Left ventricle myocardium inferior (tissue), 1 donor: ENCODE data around the gene MPP4. TPM values are rescaled to one million over a fixed set of nuclear protein-coding genes. Genes with fewer than 3 reads are reported as not detected.
"Not testable (repeated sequence)": the region's sequence is repeated elsewhere in the genome, so short reads cannot be mapped to it uniquely, and the experiment has no call there.

Experiments used
- DNase-seq: peaks from one replicate; pipeline ENCODE4 v3.0.0-alpha.2; 2020
- H3K27ac ChIP-seq: fragments of 200-600 bp; replicated peaks from 2 replicates; pipeline ENCODE4 v1.8.0; 2021
- H3K27me3 ChIP-seq: fragments of 200-600 bp; 2 replicates; pipeline ENCODE4 v1.8.0; 2021; ENCODE audit warnings: low read depth
- H3K36me3 ChIP-seq: fragments of 200-600 bp; 2 replicates; pipeline ENCODE4 v1.8.0; 2021
- H3K4me1 ChIP-seq: fragments of 200-600 bp; 2 replicates; pipeline ENCODE4 v1.8.0; 2021
- H3K4me3 ChIP-seq: fragments of 200-600 bp; 2 replicates; pipeline ENCODE4 v1.8.0; 2021; ENCODE audit warnings: mild to moderate bottlenecking, moderate library complexity
- H3K9me3 ChIP-seq: fragments of 200-600 bp; replicated peaks from 2 replicates; pipeline ENCODE4 v1.8.0; 2021
- intact Hi-C: fragments of 100-400 bp; cut with micrococcal nuclease; formaldehyde crosslinking; loops from one replicate; pipeline ENCODE4 v1.11.0; 2022
- total RNA-seq: library from RNA; stranded (reverse); fragmentation: NEBNext Ultra II Directional; extraction: Animal tissue kit (Norgen Biotek cat#: 25700); gene quantifications from one replicate; pipeline ENCODE4 v1.2.1, GENCODE V29; 2021
- TF ChIP-seq, protein P1 (sequence below): fragments of 200-600 bp; IDR thresholded peaks from 2 replicates; pipeline ENCODE4 v1.8.0; 2021; ENCODE audit warnings: antibody characterized with exemption, mild to moderate bottlenecking, borderline replicate concordance
- donor health status: DM: no; HTN: yes; CAD: no; lungs with severe emphysema.

Gene MPP4
- total RNA-seq, 1 donor from 2014 or later, result not detected

DNA sequence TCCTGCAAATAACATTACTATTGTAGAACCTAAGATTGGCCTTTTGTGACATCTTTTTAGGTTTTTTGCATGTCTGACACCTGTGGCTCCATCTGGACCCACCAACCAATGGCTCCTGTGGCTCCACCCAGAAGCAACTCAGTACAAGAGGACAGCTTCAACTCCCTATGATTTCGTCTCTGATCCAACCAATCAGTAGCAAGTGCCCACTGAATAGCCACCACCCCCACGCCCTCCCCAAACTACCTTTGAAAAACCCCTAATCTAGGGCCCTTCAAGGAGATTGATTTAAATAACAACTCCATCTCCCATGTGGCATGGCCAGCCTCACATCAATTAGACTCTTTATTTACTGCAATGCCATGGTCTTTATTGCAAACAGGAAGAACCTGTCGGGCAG, 23.6 kb downstream of the MPP4 start:
- intact Hi-C loops, result no loop called here
- TF ChIP-seq, protein P1, sequence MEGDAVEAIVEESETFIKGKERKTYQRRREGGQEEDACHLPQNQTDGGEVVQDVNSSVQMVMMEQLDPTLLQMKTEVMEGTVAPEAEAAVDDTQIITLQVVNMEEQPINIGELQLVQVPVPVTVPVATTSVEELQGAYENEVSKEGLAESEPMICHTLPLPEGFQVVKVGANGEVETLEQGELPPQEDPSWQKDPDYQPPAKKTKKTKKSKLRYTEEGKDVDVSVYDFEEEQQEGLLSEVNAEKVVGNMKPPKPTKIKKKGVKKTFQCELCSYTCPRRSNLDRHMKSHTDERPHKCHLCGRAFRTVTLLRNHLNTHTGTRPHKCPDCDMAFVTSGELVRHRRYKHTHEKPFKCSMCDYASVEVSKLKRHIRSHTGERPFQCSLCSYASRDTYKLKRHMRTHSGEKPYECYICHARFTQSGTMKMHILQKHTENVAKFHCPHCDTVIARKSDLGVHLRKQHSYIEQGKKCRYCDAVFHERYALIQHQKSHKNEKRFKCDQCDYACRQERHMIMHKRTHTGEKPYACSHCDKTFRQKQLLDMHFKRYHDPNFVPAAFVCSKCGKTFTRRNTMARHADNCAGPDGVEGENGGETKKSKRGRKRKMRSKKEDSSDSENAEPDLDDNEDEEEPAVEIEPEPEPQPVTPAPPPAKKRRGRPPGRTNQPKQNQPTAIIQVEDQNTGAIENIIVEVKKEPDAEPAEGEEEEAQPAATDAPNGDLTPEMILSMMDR, result no peak

DNA sequence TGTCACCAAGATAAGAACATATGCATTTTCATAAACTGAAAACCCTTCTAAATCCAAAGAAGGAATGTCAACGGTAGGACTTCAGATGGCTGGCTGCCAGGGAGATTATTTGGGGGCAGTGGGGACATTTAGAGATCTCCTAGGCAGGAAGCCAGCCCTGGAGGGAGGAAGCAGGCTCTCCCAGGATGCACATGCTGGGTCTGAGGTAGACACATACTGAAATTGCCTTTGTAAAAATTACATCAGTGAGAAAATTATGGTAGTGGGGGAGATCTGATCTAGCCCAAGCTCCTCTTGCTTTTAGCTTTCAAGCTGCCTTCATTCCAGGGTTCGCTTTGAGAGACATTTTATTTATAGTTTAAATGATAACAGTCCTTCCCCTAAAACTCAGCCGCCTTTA, 24.1 kb downstream of the MPP4 start:
- no peak for DNase-seq
- intact Hi-C loops, result no loop called here
- Histone ChIP-seq H3K4me1 (no peaks in the 10 kb centered on the region), H3K36me3 (no peaks in the 10 kb centered on the region), H3K4me3 (no peak overlapping the region), H3K27me3 (no peaks in the 10 kb centered on the region), H3K9me3 (no peaks in the 10 kb centered on the region), H3K27ac (no peak overlapping the region)
- TF ChIP-seq, protein P1, result no peak

More for the DNA sequence above, 23.6 kb downstream of the MPP4 start:
- Histone ChIP-seq H3K4me1 (no peaks in the 10 kb centered on the region), H3K9me3 (no peaks in the 10 kb centered on the region), H3K36me3 (no peaks in the 10 kb centered on the region), H3K27ac (no peak overlapping the region), H3K4me3 (no peak overlapping the region), H3K27me3 (peaks cover 2% of the 10 kb centered on the region)
- DNase-seq, result no peak

DNA sequence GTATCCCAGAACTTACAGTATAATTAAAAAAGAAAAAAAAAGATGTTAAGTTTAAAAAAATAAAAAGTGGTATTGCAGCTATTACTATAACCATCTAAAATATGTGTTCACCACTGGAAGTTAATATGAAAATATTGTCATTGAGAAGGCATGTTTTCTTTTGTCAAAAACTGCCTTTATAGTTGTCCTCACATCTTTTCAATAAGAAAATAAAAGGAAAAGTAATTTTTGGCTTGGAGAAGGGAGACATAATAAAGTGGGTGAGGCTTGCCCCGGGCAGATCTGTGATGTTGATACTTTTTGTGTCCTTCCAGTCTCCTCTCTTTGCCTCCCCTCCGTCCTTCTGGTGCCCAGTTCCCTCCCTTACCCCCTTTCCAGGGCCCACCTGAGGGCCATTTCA, 24.9 kb downstream of the MPP4 start:
- no peaks in the 10 kb centered on the region for H3K9me3 ChIP-seq
- H3K36me3 ChIP-seq, result no peaks in the 10 kb centered on the region
- no peaks in the 10 kb centered on the region for H3K27me3 ChIP-seq
- no peak for DNase-seq
- TF ChIP-seq, protein P1, result no peak
- H3K4me1 ChIP-seq, result no peaks in the 10 kb centered on the region
- H3K27ac ChIP-seq, result no peak overlapping the region
- intact Hi-C loops, result no loop called here
- no peak overlapping the region for H3K4me3 ChIP-seq

DNA sequence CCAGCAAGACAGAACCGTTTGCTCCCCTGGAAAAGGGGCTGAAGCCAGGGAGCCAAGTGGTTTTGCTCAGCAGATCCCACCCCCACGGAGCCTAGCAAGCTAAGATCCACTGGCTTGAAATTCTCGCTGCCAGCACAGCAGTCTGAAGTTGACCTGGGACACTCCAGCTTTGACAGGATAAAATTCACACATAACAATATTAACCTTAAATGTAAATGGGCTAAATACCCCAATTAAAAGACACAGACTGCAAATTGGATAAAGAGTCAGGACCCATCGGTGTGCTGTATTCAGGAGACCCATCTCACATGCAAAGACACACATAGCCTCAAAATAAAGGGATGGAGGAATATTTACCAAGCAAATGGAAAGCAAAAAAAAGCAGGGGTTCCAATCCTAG, 27.2 kb downstream of the MPP4 start:
- intact Hi-C loops, DNase-seq, H3K9me3 ChIP-seq, H3K4me3 ChIP-seq, H3K27ac ChIP-seq, H3K36me3 ChIP-seq, H3K27me3 ChIP-seq, H3K4me1 ChIP-seq: not testable (repeated sequence)

DNA sequence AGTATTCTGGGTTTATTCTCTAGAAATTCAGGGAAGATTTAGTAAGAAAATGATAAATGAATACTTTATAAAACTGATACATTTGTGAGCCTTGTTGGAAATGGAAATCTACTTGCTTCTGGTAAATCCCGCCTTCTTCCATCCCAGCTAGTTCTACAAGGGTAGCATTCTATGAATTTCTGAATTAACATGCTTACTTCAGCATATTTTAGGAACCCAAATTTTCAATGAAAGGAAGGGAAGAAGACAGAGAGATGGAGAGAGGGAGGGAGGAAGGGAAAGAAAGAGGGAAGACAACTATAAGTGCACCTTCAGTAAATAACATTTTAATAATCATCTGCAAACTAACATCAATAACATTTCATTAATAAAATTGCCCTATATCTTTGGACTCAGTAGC, 28.6 kb downstream of the MPP4 start:
- Histone ChIP-seq H3K36me3 (no peaks in the 10 kb centered on the region), H3K27ac (no peak overlapping the region), H3K4me3 (no peak overlapping the region), H3K27me3 (no peaks in the 10 kb centered on the region), H3K9me3 (no peaks in the 10 kb centered on the region), H3K4me1 (no peaks in the 10 kb centered on the region)
- DNase-seq, result no peak
- intact Hi-C loops, result no loop called here
- TF ChIP-seq, protein P1, result no peak

DNA sequence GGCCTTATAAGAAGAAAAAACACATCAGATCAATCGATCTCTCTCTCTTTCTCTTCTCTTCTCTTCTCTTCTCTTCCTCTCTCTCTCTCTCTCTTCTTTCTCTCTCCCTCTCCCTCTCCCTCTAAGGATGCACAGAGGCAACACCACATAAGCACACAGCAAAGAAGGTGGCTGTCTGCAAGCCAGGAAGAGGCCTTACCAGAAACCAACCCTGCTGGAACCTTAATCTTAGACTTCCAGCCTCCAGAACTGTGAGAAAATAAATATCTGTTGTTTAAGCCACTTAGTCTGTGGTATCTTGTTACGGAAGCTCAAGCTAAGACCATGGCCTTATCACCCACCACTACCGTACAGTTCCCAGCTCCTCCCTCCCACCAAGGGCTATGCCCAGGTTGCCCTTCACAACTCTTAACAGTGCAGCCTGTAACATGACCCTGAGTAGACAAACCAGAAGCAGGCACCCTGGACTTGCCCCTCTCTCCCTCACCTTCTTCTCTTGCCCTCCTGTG, 30.0 kb downstream of the MPP4 start:
- DNase-seq, result no peak
- Histone ChIP-seq H3K27me3 (no peaks in the 10 kb centered on the region), H3K36me3 (no peaks in the 10 kb centered on the region), H3K4me3 (no peak overlapping the region), H3K27ac (no peak overlapping the region), H3K9me3 (no peaks in the 10 kb centered on the region), H3K4me1 (no peaks in the 10 kb centered on the region)
- TF ChIP-seq, protein P1, result no peak
- intact Hi-C loops, result no loop called here
